ENCODE data around the gene SEMA5B.

Gene SEMA5B

GRCh38 chr3:123012652-123013051 is 14.9 kb downstream of the SEMA5B start:
- no peak for TF ChIP-seq CTCF (IDR thresholded peaks at IDR 0.05; ENCODE audit: control insufficient read depth, insufficient read depth, low read depth, low read length, missing control alignments)
- no peak overlapping the region for H3K4me3 ChIP-seq (ENCODE audit: control insufficient read depth, low read depth, low read length)
- no peak for DNase-seq (ENCODE audit: low read depth)

DNA sequence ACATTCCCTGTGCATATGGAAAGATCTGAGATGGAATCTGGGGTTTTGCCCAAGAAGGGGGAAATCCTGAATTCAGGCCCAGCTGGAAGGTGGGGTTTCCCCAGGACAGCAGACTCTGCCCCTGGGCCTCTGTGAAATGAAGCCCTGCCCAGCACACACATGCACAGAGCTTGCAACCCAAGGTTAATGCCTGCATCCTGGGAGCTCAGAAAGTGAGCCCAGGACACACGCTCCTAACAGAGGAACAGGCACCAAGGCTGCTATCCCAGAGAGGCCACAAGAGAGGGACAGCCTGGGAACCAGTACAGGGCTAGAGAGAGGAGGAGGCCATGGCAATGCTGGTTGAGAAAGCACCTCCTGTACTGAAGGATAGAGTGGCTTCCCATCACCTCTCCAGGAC is 16.1 kb downstream of the SEMA5B start:
- TF ChIP-seq CTCF (IDR thresholded peaks at IDR 0.05; ENCODE audit: control insufficient read depth, insufficient read depth, low read depth, low read length, missing control alignments): no peak
- no peak overlapping the region for H3K4me3 ChIP-seq (ENCODE audit: control insufficient read depth, low read depth, low read length)
- DNase-seq (ENCODE audit: low read depth): no peak

DNA sequence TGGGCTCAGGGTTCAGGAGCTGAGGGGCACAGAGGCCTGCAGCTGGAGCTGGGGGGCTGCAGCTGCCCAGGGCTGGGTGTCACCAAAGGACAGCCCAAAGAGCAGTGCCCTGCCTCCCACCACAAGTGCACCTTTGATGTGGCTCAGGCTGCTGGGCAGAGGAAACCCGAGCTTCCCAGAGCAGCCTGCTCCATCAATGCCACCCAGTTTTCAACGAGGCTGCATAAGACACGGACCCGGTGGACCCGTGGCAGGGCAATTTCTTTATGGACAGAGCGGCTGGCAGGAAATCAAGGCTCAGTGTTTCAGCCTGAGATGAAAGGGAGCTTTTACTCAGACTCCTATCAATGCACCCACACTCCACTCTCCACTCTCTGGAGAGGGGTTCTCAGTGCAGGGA is 18.7 kb downstream of the SEMA5B start:
- H3K4me3 ChIP-seq (ENCODE audit: control insufficient read depth, low read depth, low read length): no peak overlapping the region
- TF ChIP-seq CTCF (IDR thresholded peaks at IDR 0.05; ENCODE audit: control insufficient read depth, insufficient read depth, low read depth, low read length, missing control alignments): no peak
- DNase-seq (ENCODE audit: low read depth): no peak

GRCh38 chr3:123006609-123007008 is 21.0 kb downstream of the SEMA5B start:
- DNase-seq (ENCODE audit: low read depth): no peak
- no peak for TF ChIP-seq CTCF (IDR thresholded peaks at IDR 0.05; ENCODE audit: control insufficient read depth, insufficient read depth, low read depth, low read length, missing control alignments)
- no peak overlapping the region for H3K4me3 ChIP-seq (ENCODE audit: control insufficient read depth, low read depth, low read length)

DNA sequence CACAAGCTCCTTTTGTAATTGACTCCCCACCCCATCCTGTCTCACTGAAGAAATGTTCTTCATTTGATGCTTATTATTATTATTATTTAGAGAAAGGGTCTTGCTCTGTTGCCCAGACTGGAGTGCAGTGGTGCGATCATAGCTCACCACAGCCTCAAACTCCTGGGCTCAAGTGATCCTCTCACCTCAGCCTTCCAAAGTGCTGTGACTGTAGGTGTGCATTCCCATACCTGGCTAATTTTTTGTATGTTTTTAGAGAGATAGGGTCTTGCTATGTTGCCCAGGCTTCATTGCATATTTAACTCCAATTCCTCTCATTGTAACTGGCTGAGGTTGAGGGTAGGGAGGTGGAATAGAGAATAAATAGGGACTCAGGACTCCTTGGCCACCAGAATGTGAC is 22.3 kb downstream of the SEMA5B start:
- DNase-seq (ENCODE audit: low read depth): no peak
- no peak for TF ChIP-seq CTCF (IDR thresholded peaks at IDR 0.05; ENCODE audit: control insufficient read depth, insufficient read depth, low read depth, low read length, missing control alignments)
- H3K4me3 ChIP-seq (ENCODE audit: control insufficient read depth, low read depth, low read length): no peak overlapping the region

- TF ChIP-seq CTCF (IDR thresholded peaks at IDR 0.05; ENCODE audit: control insufficient read depth, insufficient read depth, low read depth, low read length, missing control alignments): no peak
- no peak for DNase-seq (ENCODE audit: low read depth)
Observed at GRCh38 chr3:123004201-123004918, 23.2 kb downstream of the SEMA5B start.

More at GRCh38 chr3:123004201-123004918, 23.2 kb downstream of the SEMA5B start:
- no peak overlapping the region for H3K4me3 ChIP-seq (ENCODE audit: control insufficient read depth, low read depth, low read length)
